Activated CD4-positive, CD25-positive, alpha-beta regulatory T cell (primary cell): ENCODE results near the gene MPRIP.

Experiments
- DNase-seq, 4 experiments: peaks; one replicate each; lab custom pipeline; 2025; lab: John Stamatoyannopoulos, UW

MPRIP gene

DNA sequence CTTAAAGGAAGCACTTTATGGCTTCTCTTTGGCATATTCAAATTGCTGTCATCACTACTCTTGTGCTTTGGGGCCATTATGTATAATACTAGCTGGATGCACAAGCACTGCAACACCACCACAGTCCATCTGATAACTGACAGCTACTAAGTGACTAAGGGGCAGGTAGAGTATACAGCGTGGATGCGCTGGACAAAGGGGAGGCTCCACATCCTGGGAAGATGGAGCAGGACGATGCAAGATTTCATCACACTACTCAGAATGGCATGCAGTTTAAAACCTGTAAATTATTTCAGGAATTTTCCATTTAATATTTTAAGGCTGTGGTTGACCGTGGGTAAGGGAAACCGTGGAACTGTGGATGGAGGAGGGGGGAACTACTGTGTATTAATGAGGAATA, 25.0 kb downstream of the MPRIP start:
- no peak for DNase-seq

DNA sequence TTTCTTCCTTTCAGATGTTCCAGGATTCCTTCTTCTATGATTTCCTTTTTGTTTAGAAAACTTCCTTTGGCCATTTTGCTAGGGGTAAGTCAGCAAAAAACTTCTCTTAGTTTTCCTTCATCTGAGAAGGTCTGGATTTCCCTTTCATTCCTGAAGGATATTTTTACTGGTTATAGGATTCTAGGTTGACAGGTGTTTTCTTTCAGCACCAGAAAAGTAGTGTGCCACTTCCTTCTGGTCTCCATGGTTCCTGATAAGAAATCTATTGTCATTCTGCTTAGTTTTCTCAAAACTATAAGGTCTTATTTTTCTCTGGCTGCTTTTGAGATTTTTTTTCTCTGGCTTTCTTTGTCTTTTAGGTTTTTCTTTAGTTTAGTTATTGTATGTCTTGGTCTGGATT, 27.6 kb downstream of the MPRIP start:
- no peak for DNase-seq

DNA sequence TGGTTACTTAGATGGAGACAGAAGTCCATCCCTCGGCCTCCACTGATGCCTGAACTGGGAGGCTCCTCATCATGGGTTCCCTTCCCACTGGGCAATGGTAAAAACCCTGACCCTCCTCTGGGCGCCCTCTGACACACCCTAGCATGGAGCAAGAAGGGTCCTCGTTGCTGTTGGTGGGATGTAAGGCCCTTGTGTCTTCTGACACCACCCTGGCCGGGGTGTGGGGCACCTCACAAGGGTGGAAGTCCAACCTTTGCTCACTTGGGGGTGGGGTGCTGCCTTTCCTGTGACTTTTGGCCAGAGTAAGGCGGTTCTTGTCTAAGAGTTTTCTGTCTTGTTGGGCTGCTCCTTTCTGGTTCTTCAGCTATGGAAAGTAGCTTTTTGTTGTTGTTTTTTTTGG, 28.7 kb downstream of the MPRIP start:
- DNase-seq = no peak

DNA sequence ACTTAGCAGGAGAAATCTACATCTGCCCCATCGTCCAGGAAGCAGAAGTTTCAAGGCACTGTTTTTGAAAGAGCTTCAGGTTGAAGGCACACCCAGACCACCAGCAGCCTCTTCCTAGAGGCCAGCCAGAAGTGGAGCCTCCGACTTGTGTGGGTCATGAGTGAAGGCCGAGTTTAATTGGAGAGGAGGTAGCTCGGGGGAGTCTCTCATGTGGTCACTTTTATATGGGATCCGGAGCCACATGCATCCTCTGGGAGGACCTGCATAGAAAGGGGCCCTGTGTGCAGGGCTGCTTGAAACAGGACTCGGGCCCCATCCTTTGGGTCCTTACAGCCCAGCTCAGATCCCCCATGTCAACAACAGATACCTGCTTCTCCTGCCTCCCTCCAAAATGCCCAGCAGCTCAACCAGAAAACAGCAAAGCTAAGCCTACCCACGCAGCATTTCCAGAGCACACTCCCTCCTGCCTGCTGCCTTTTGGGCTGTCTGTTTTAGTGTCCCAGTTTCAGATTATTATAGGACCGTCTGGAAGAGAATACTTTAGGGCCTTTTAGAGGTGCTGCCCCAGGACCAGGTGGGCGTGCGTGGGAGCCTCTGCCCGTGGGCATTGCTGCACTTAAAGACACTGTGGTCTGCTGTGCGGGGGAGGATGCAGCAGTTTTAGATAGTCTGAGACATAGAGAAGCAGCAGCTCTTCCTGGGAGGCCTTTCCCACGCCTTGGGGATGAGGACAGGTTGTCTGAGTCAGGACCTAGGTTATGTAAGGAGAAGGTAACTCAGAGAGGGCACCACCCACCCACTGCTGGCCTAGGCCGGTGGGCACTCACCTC, 29.5 kb downstream of the MPRIP start:
- DNase-seq = no peak

DNA sequence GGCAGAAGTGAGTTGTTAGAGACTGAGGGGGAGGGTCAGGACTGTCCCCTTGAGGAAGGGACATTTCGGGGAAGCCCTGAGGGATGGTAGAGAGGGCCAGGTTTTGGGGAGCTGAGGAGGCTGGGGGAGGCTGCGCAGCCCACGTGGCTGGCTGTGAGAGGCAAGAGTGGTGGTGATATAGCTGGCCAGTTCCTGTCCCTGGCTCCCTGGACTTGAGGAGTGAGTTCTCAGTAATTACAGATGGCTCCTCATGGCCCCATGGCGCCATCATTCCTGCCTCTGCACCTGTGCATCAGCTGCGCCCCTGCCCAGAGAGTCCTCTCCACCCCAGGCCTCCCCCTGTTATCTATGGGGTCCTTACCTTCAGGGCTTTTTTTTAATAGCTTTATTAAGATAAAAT, 30.3 kb downstream of the MPRIP start:
- DNase-seq = no peak

DNA sequence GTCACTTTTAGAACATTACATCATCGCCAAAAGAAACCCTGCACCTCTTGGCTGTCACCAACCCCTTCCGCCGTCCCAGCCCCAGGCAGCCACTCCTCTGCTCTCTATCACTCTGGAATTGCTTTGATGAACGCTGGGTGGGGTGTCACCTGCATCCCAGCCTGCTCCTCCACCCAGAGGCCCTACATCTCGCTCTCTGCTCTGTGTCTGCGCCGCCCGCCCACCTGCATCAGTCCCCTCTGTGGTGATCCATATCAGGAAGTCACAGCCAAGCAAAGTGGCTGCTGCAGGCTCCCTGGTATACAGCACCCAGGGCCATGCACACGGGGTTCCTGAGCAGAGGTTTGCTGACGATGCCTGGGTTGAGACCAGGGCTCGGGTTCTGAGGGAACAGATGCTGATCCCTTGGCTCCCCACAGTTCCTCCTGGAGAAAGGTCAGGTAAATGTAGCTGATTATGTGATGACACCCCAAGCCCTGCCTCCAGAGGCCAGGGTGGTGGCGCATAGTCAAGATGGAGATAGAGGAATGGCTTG, 30.8 kb downstream of the MPRIP start:
- DNase-seq = no peak

DNA sequence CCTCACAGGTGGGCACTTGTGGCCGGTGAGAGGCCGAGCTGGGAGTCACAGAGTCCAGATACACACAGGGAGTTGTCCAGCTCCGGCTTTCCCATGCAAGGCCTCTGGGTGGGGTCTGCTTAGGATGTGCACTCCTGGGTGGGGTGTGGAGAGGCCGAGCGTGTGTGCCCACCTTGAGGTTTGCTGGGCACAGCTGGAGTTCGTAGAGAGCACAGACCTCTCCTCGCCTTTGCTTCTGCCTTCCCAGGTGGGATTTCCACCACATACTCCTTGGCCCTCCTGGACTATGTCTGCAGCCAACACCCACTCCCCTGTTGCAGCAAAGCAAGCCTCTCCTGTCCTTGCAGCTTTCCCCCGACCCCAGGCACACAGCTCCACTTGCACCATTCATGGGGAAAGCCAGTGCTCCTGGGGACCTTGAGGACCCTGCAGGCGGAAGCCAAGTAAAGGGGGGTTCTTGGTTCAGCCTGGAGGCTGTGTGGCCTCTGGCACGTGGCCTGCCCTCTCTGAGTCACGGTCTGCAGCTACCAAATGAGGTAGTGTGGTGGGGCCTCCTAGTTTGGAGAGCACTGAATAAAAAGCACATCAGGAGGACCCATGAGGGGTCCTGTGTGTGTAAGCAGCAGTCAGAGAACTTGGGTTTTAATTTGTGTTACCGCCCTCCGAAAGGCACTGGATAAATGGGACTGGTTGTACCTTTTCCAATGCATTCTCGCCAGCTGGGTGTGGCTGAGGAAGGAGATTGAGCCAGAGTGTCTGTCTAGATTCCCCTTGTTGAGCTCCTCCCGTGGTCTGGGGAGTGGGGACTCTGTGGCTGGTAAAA, 31.5 kb downstream of the MPRIP start:
- no peak for DNase-seq

DNA sequence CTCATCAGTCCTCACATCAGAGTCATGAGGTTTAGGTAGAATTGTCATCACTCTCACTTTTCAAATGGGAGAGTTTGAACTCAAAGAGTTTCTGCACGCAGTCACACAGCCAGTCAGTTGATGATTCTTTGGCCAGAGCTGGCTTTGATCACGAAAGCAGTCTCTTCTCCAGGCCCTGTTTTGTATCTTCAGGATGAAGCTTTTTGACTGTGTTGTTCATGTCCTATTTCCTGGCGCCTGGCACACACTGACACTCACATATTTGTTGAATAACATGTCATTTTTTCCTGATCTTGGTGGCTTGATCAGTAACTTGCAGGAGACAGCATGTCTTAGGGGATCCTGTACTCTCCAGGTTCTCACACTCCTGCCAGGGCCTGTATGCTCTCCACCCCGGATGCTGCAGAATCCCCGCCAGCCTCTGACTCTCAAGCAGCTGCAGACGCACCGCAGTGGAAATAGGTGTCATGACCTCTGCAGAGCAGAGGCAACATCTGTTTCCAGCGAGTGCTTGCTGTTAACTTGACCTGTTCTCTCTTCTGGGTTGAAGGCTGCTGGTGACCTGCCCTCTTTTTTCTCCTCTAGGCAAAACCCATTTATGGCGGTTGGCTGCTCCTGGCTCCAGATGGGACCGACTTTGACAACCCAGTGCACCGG, 33.0 kb downstream of the MPRIP start:
- DNase-seq = no peak

DNA sequence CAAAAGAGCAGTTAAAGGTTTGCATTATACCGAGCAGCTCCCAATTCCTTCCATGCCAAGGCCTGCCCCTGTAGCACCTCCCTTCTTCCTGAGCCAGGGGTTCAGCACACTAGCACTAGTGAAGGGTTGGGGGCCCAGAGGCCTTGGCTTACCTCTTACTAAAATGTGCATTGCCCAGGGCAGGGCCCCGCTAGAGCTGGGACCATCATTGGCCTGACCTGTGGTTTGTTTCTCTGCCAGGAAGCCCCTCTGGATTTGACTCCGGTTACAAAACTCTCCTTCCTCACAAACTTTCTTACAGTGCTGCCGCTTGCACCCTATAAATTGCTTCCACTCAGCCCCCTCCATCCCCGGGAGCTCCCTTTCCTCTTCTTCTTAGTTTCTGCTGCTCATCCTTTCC, 33.8 kb downstream of the MPRIP start:
- no peak for DNase-seq

DNA sequence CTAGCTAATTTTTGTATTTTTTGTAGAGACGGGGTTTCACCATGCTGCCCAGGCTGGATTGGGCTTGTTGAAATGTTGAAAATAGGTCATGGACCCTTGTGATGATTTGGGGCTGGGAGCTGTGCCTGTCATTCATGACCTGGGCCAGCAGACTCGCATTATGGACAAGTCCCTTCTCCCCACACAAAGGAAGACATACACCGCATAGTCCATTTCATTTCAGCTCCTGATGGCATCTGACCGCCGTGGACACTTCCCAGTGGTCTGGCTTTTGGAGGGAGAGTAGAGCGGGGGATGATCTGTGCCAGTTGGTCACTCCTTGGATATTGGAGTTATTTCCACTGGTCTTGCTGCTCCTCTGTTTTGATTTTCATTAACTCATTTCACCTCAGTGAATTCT, 34.8 kb downstream of the MPRIP start:
- DNase-seq = no peak

DNA sequence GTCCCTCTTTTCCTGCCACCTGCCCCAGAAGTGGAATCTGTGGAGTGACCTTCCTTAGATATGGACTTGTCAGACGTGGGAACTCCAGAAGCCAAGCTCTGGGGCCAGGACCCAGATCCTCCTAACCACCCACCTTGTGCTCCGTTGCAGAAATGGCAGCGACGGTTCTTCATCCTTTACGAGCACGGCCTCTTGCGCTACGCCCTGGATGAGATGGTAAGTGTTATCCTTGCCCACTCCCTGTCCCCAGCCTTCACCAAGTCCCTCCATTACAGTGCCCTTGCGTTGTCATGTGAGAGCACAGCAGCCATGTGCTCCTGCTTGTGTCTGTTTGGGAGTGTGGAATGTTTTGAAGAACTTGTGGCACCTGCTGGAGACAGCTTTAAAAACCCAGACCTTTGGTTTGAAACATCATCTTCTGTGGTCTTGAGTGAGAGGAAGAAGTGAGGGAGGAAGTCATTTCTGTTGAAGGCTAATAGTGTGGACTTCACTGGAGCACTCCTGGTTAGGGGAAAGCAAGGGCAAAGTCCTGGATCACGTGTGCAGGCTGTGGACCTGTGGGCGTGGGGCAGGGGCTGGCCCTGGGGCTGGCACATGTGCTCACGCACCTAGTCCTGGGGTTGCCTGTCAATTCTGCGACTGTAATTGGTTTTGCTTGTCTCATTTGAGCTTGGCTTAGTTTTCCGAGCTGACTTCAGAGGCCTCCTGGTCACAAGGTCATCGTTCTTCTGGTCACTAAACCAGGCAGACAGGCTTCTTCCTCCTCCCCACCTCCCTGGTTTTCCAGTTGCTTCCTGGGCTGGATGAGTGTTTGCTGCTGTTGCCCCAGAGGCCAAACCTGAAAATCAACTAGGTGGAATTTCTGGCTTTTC, 35.8 kb downstream of the MPRIP start:
- no peak for DNase-seq

DNA sequence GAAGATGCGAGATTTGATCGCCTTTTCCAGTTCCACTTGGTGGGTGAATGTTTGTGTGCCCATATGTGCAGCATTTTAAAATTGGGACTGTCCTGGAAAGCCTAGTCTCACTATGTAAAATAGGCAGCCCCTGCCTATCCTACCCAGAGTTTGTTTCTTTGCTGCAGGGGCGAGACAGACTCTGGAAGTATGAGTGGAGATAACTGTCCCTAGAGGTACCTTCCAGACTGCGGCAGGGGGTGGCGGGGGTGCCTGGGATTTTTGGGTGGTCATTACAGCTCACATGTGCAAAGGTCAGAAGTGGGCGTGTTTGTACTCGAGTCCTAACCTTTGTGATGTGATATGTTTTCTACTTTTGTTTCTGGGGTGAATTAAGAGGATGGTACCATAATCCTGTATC, 36.6 kb downstream of the MPRIP start:
- DNase-seq = no peak

DNA sequence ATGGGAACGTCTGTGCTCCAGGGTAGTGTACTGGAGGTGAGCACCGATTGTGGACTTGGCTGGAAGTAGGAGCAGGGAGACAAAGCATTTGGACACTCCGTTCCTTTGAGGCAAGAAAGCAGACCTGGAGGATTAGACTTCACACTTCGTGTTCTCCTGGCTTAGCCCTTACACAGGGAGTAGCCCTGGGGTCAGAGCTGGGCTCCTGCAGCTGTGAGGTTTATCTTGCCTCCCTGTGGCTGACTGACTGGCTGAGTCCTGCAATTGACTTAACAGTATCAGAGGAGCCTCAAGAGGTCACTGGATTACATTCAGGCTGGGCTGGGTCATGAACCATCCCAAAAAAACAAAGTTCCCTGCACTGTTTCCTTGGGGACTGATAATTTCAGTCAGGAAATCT, 37.1 kb downstream of the MPRIP start:
- no peak for DNase-seq

DNA sequence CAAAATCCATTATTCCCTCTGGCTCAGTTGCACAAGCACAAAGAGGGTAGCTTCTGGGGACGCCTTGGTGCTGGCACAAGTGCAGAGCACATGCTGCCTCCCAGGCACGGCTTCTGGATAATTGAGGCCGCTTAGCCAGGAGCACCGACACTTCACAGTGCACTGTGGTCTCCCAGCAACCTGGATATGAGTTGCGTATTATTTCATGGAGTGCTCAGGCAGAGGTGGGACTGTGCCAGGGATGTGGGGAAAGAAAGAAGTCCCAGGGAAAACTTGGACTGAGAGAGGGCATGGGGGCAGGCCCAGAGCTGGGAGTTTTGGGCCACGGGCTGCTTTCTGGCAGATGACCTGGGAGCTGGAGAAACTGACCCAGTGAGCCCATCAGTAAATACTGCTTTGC, 37.5 kb downstream of the MPRIP start:
- DNase-seq = no peak

DNA sequence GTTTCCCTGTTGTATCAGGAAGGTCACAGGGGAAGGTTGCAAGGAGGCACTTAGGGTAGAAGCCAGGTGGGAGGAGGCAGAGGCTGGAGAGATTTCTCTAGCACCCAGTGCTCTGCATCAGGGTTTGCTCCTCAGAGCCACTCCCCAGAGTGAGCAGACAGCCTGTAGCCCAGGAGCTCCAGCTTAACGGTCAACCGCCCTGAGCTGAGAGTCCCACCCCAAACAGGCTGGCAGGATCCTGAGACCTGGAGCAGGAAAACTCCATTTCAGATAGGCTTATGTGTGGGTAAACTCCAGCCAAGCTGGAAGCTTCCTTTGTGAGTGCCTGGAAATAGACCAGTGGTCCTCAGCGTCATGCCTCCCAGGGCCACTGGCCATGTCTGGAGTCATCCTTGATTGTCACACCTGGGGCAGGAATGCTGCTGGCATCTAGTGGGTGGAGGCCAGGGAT, 37.9 kb downstream of the MPRIP start:
- no peak for DNase-seq

DNA sequence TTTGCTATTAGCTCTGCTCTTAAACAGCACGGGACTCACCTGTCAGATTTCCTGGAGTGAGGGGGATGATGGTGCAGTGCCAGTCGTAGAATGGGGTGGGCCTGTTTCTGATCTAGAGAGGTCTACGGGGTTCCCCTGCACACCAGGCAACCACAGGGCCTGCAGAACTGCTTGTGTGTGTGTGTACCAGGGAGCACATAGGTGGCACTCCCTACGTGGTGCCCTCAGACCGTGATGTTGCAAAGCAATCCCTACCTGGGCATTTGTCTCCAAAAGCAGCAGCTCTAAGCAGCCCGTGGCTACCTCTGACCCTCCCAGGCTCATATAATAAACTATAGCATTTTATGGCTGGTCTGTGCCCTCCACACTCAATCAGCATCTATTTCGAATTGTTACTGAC, 38.5 kb downstream of the MPRIP start:
- DNase-seq = no peak

DNA sequence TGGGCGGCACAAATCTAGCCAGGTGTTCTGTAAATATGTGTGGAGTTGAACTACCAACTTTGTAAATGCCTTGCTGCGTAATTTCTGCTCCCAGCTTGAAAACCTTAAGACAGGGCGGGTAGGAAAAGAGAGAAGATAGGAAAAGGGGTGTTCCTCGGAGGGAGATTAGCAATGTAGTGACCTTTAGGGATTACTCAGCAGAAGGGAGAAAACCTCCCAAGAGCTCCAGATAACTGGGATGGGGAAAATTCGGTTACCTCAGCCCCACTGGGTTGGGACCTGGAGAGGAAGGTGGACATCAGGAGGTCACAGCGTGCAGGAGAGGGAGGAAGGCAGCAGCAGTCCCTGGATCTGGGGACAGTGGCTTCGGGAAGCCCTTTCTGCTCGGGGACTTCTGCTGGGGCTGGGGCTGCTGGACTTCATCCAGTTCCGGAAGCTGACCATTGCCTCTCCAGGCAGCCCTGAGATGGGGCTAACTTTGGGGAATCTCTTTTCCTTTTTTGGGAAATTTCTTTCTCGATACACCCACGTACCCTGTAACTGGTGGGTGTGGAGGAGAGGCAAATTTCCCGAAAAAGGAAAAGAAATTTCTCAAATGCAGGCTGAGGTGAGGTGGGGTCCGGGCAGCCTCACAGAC, 39.2 kb downstream of the MPRIP start:
- no peak for DNase-seq

DNA sequence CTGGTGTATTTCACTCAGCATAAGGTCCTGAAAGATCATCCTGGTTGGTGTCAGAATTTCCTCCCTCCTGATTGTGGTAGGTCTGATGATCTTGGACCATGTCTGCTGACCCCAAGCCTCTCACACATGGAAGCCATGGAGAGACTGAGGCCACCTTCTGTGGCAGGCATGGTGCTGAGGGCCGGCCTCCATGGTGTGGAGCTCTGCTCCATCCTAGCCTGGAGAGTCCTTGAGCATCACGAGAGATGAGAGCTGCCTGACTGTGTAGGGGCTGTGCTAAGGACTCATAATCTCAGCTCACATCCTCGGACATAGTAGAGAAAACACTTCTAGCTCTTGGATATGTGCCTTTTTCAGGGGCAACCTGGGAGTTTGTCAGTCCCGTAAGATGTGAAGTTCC, 40.6 kb downstream of the MPRIP start:
- DNase-seq = no peak

DNA sequence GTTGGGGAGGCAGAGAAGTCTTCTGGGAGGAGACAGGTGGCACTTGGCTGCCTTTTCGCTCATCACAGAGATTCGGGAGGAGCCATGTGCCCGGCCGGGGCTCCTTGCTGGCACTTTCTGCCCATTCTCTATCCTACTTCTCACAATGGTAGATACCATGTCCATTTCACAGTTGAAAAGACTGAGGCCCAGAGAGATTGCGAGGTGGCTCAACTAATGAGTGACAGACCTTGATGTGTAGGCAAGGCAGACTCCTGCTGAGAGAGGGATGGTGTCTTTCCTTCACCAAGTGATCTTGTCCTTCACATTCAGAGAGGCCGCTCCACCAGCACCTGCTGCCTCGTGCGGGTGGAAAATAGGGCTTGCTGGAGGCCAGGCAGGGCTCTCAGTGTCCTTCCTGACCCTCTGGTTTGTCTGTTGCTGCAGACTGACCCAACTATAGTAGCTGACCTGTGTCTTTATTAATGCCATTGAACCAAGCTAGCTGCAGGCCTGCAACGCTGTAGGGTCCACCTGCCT, 42.1 kb downstream of the MPRIP start:
- no peak for DNase-seq

DNA sequence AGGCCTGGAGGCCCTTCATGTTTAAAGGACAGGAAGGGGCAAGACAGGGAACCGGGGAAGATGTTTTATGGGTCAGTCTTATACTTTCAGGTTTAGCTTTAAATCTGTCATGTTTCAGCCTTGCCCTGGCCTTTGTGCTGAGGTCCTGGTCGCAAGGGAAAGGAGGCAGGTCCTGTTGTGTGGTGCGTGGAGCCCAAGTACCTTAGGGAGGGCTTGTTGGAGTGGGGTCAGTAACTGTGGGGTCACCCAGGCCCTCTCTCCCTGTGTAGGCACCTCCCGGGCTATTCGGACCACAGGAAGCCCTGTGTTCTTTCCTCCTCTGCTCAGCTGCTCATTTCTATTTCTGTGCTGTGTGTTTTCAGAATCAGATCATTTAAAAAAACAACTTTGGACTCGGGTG, 42.7 kb downstream of the MPRIP start:
- DNase-seq = no peak

DNA sequence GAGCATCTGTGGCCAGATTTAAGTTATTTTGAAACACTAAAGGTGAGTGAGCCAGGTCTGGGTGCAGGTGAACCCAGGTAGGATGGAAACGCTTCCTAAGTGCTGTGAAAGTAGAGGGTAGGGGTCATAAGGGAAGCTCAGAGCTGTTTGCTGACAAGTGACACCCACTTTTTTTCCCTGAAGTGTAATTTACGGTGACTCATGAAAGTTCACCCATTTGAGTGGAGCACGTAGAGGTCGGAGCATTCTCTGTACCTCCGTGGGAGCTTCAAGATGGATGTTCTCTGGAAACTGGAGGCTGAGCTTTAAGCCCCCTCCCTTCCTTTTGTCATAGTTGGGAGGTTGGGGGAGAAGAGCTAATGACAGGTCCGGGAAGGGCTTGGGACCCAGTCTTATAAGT, 44.3 kb downstream of the MPRIP start:
- no peak for DNase-seq
